H9 (cell line): Measurements from ENCODE around the gene ZC3H18. TPM values are rescaled to one million over a fixed set of nuclear protein-coding genes. Genes with fewer than 3 reads are reported as not detected.

Experiments used
- DNase-seq: peaks from one replicate; pipeline ENCODE4 v3.0.0-alpha.2; 2017
- H2AFZ ChIP-seq: one replicate; pipeline ENCODE4 v1.6.1; 2013; ENCODE audit warnings: mild to moderate bottlenecking, low read length, control low read depth, moderate library complexity
- H2AK5ac ChIP-seq: 2 replicates; pipeline ENCODE4 v1.6.1; 2013; ENCODE audit warnings: low read length, control low read depth, mixed read lengths; ENCODE audit not compliant: insufficient read length
- H2BK120ac ChIP-seq: one replicate; pipeline ENCODE4 v1.6.1; 2013; ENCODE audit warnings: low read depth, mild to moderate bottlenecking, low read length, control low read depth, inconsistent platforms; ENCODE audit not compliant: poor library complexity, severe bottlenecking
- H2BK12ac ChIP-seq: 2 replicates; pipeline ENCODE4 v1.6.1; 2013; ENCODE audit warnings: low read length, control low read depth, mixed read lengths, low read depth; ENCODE audit not compliant: insufficient read length
- H2BK15ac ChIP-seq: 2 replicates; pipeline ENCODE4 v1.6.1; 2013; ENCODE audit warnings: low read depth, low read length, control low read depth
- H2BK20ac ChIP-seq: one replicate; pipeline ENCODE4 v1.6.1; 2013; ENCODE audit warnings: low read depth, mild to moderate bottlenecking, low read length, control low read depth, inconsistent platforms; ENCODE audit not compliant: poor library complexity, severe bottlenecking
- H2BK5ac ChIP-seq: 2 replicates; pipeline ENCODE4 v1.6.1; 2013; ENCODE audit warnings: low read length, control low read depth, mixed read lengths; ENCODE audit not compliant: insufficient read length
- H3K14ac ChIP-seq: 2 replicates; pipeline ENCODE4 v1.6.1; 2013; ENCODE audit warnings: low read length, control low read depth; ENCODE audit not compliant: insufficient read depth
- H3K18ac ChIP-seq: 2 replicates; pipeline ENCODE4 v1.6.1; 2013; ENCODE audit warnings: low read depth, mild to moderate bottlenecking, mixed read lengths, low read length, control low read depth; ENCODE audit not compliant: insufficient read length
- H3K23ac ChIP-seq: 2 replicates; pipeline ENCODE4 v1.6.1; 2013; ENCODE audit warnings: low read length, control low read depth, mixed read lengths, low read depth; ENCODE audit not compliant: insufficient read length
- H3K23me2 ChIP-seq: 2 replicates; pipeline ENCODE4 v1.6.1; 2013; ENCODE audit warnings: low read depth, mild to moderate bottlenecking, mixed read lengths, low read length, control low read depth; ENCODE audit not compliant: insufficient read length, poor library complexity, severe bottlenecking
- H3K27ac ChIP-seq: 2 replicates; pipeline ENCODE4 v1.5.1; 2013; ENCODE audit warnings: low read length, control low read depth, mixed read lengths, low read depth; ENCODE audit not compliant: insufficient read length
- H3K27me3 ChIP-seq: 2 replicates; pipeline ENCODE4 v1.6.1; 2013; ENCODE audit warnings: low read length, control low read depth, inconsistent platforms; ENCODE audit not compliant: insufficient read depth
- H3K4ac ChIP-seq: 2 replicates; pipeline ENCODE4 v1.6.1; 2013; ENCODE audit warnings: low read depth, mild to moderate bottlenecking, control low read depth, inconsistent platforms, low read length, moderate library complexity
- H3K4me1 ChIP-seq: 2 replicates; pipeline ENCODE4 v1.6.1; 2013; ENCODE audit warnings: low read length, control low read depth, inconsistent platforms; ENCODE audit not compliant: insufficient read depth
- H3K4me2 ChIP-seq: 2 replicates; pipeline ENCODE4 v1.6.1; 2013; ENCODE audit warnings: low read length, control low read depth, mixed read lengths; ENCODE audit not compliant: insufficient read length, insufficient read depth
- H3K56ac ChIP-seq: 2 replicates; pipeline ENCODE4 v1.6.1; 2013; ENCODE audit warnings: low read depth, mild to moderate bottlenecking, mixed read lengths, low read length, control low read depth; ENCODE audit not compliant: insufficient read length
- H3K79me1 ChIP-seq: 2 replicates; pipeline ENCODE4 v1.6.1; 2013; ENCODE audit warnings: low read depth, mild to moderate bottlenecking, moderate library complexity, low read length, control low read depth, inconsistent platforms; ENCODE audit not compliant: insufficient read depth, poor library complexity, severe bottlenecking
- H3K79me2 ChIP-seq: 2 replicates; pipeline ENCODE4 v1.6.1; 2013; ENCODE audit warnings: low read length, control low read depth, inconsistent platforms; ENCODE audit not compliant: insufficient read depth
- H3K9ac ChIP-seq: 2 replicates; pipeline ENCODE4 v1.6.1; 2013; ENCODE audit warnings: low read length, control low read depth, mixed read lengths; ENCODE audit not compliant: insufficient read length; ENCODE audit errors: extremely low read depth
- H3K9me3 ChIP-seq: one replicate; pipeline ENCODE4 v1.6.1; 2013; ENCODE audit warnings: low read depth, low read length, inconsistent platforms; ENCODE audit not compliant: control insufficient read depth
- H3T11ph ChIP-seq: one replicate; pipeline ENCODE4 v1.6.1; 2013; ENCODE audit warnings: mild to moderate bottlenecking, low read length, control low read depth, inconsistent platforms
- H4K20me1 ChIP-seq: one replicate; pipeline ENCODE4 v1.6.1; 2013; ENCODE audit not compliant: control insufficient read depth, insufficient read length, insufficient read depth
- H4K5ac ChIP-seq: 2 replicates; pipeline ENCODE4 v1.6.1; 2013; ENCODE audit warnings: low read depth, mild to moderate bottlenecking, mixed read lengths, low read length, control low read depth; ENCODE audit not compliant: insufficient read length
- H4K8ac ChIP-seq: replicated peaks from 2 replicates; pipeline ENCODE4 v1.6.1; 2013; ENCODE audit warnings: low read length, control low read depth, mixed read lengths, low read depth; ENCODE audit not compliant: insufficient read length
- H4K91ac ChIP-seq: 2 replicates; pipeline ENCODE4 v1.6.1; 2013; ENCODE audit warnings: low read depth, mild to moderate bottlenecking, moderate library complexity, mixed read lengths, low read length, control low read depth; ENCODE audit not compliant: insufficient read length
- H3K27ac Mint-ChIP-seq, 3 experiments: 2 replicates in 2 of 3; 3 replicates in 1 of 3; pipeline ENCODE4 v1.8.0; 2020 to 2021; ENCODE audit warnings: mixed read lengths in 3 of 3, mild to moderate bottlenecking in 1 of 3, moderate library complexity in 1 of 3
- H3K27me3 Mint-ChIP-seq: 2 replicates; pipeline ENCODE4 v1.8.0; 2021; ENCODE audit warnings: low read depth, mild to moderate bottlenecking, moderate library complexity, mixed read lengths
- H3K36me3 Mint-ChIP-seq, 3 experiments: 2 replicates in 2 of 3; 3 replicates in 1 of 3; pipeline ENCODE4 v1.8.0; 2020 to 2021; ENCODE audit warnings: low read depth in 3 of 3, mixed read lengths in 3 of 3; ENCODE audit not compliant: insufficient read depth in 1 of 3
- H3K4me1 Mint-ChIP-seq, 2 experiments: 2 replicates each; pipeline ENCODE4 v1.8.0; 2020; ENCODE audit warnings: mixed read lengths in 2 of 2
- H3K4me3 Mint-ChIP-seq, 2 experiments: 2 replicates in 1 of 2; 3 replicates in 1 of 2; pipeline ENCODE4 v1.8.0; 2020 to 2021; ENCODE audit warnings: mild to moderate bottlenecking in 2 of 2, mixed read lengths in 2 of 2, moderate library complexity in 1 of 2
- H3K9me3 Mint-ChIP-seq, 2 experiments: 2 replicates in 1 of 2; 3 replicates in 1 of 2; pipeline ENCODE4 v1.8.0; 2020; ENCODE audit warnings: mild to moderate bottlenecking in 2 of 2, mixed read lengths in 2 of 2, moderate library complexity in 1 of 2
- WGBS: extraction: QIAGEN DNeasy Blood & Tissue Kit; methylation state at CpG from one replicate; pipeline ENCODE4 v1.1.7; 2013; ENCODE audit warnings: missing lambda C conversion rate, low lambda C conversion rate, mixed read lengths; ENCODE audit not compliant: insufficient read length; ENCODE audit errors: extremely low coverage; 5-methylcytosine and 5-hydroxymethylcytosine counted together
- total RNA-seq: library from RNA; stranded (reverse); gene quantifications from 2 replicates; pipeline ENCODE4 v1.2.1, GENCODE V29; 2021
- TF ChIP-seq, protein P1 (sequence below): fragments of 200-600 bp; sonication (generic); conservative IDR thresholded peaks from 3 replicates; pipeline ENCODE4 v1.8.0; 2021; ENCODE audit warnings: antibody characterized with exemption, mild to moderate bottlenecking

Gene ZC3H18
- total RNA-seq, 1 experiment from 2014 or later = 69.7 TPM

DNA sequence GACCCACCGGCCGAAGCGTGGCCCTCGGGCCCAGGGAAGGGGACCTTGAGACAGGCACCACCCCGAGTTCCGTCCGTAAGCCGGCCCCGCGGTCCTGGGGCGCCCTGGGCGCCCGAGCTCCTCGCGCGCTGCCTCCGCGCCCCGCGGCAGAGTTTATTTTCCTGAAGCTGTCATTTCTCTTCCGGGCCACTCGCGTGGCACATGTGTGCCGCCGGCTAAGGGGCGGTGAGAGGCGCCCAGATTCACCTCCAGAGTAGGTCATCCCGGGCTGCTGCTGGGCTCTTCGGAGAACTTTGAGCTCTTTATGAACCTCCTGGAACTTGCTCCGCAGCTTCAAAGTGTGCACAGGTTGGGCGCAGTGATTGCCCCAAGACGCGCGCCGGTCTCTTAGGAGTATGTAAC lies 489 bp downstream of the ZC3H18 start:
- peaks cover 12% of the 10 kb centered on the region for H3K23me2 ChIP-seq
- no peak overlapping the region for H3K56ac ChIP-seq
- H3K79me2 ChIP-seq = peaks cover 18% of the 10 kb centered on the region; the same call in 1 of the 2 replicates
- no peak overlapping the region for H2BK20ac ChIP-seq
- no peak overlapping the region for H4K5ac ChIP-seq
- no peak overlapping the region for H2BK120ac ChIP-seq
- no peak overlapping the region for H3T11ph ChIP-seq
- no peak overlapping the region for H4K8ac ChIP-seq
- TF ChIP-seq, protein P1, sequence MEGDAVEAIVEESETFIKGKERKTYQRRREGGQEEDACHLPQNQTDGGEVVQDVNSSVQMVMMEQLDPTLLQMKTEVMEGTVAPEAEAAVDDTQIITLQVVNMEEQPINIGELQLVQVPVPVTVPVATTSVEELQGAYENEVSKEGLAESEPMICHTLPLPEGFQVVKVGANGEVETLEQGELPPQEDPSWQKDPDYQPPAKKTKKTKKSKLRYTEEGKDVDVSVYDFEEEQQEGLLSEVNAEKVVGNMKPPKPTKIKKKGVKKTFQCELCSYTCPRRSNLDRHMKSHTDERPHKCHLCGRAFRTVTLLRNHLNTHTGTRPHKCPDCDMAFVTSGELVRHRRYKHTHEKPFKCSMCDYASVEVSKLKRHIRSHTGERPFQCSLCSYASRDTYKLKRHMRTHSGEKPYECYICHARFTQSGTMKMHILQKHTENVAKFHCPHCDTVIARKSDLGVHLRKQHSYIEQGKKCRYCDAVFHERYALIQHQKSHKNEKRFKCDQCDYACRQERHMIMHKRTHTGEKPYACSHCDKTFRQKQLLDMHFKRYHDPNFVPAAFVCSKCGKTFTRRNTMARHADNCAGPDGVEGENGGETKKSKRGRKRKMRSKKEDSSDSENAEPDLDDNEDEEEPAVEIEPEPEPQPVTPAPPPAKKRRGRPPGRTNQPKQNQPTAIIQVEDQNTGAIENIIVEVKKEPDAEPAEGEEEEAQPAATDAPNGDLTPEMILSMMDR = no peak
- Mint-ChIP-seq H3K4me3 (peak overlapping the region; percentile 88 to 92), H3K27me3 (no peaks in the 10 kb centered on the region), H3K36me3 (peaks cover 5 to 21% (median 21%) of the 10 kb centered on the region in 3 experiments; a peak in 5 of 7 replicates), H3K9me3 (no peaks in the 10 kb centered on the region; a peak in 2 of 5 replicates), H3K4me1 (peaks cover 19 to 20% of the 10 kb centered on the region in 2 experiments), H3K27ac (peak overlapping the region; percentile 24 to 84 (median 75); a peak in 3 of 7 replicates)
- H3K4me1 ChIP-seq = peaks cover 5% of the 10 kb centered on the region; the same call in 1 of the 2 replicates
- H2AK5ac ChIP-seq = no peak overlapping the region
- DNase-seq = no peak
- H3K27me3 ChIP-seq = no peaks in the 10 kb centered on the region
- H4K20me1 ChIP-seq = no peaks in the 10 kb centered on the region
- H4K91ac ChIP-seq = no peak overlapping the region
- no peak overlapping the region for H3K4ac ChIP-seq
- H2BK12ac ChIP-seq = no peak overlapping the region
- peak overlapping the region; percentile 71 for H3K4me2 ChIP-seq
- H3K14ac ChIP-seq = no peak overlapping the region
- H3K23ac ChIP-seq = no peak overlapping the region
- no peak overlapping the region for H2BK5ac ChIP-seq
- H3K18ac ChIP-seq = no peak overlapping the region
- no peak overlapping the region for H3K27ac ChIP-seq
- no peak overlapping the region for H2BK15ac ChIP-seq
- WGBS = no CpG with 5 or more reads among the region's 35 CpGs
- no peaks in the 10 kb centered on the region for H3K9me3 ChIP-seq
- peaks cover 7% of the 10 kb centered on the region for H3K79me1 ChIP-seq
- H2AFZ ChIP-seq = no peak overlapping the region
- H3K9ac ChIP-seq = peak overlapping the region; percentile 39
